ENCODE measurements around the gene SRSF10.
"Not testable (repeated sequence)": the region's sequence is repeated elsewhere in the genome, so short reads cannot be mapped to it uniquely, and the experiment has no call there.

SRSF10 gene

DNA sequence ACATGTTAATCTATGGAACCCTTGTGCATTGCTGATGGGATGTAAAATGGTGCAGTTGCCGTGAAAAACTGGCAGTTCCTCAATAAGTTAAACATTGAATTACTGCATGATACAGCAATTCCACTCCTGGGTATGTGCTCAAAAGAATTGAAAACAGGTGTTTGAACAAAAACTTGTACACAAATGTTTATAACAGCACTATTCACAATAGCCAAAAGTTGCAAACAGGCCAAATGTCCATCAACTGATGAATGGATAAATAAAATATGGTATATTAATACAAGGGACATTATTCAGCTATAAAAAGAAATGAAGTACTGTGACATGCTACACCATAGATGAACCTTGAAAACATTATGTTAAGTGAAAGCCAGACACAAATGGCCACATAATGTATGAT lies 17.7 kb upstream of the SRSF10 start:
- DNase-seq (ENCODE audit: low read depth in 2 of 2): no peak

DNA sequence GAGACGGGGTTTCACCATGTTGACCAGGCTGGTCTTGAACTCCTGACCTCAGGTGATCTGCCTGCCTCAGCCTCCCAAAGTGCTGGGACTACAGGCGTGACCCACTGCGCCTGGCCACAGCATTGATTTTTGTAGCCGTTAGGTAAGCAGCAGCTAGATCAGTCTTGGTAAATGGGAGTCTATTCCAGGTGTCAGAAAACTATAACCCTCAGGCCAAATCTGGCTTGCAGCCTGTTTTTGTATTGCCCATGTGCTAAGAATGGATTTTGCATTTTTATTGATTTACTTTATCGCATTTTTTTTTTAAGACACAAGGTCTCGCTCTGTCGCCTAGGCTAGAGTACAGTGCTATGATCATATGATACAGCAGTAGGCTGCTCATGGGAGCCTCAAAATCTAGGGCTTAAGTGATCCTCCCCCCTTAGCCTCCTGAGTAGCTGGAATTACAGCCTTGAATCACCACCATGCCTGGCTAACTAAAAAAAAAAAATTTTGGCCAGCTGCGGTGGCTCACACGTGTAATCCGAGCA lies 16.6 kb upstream of the SRSF10 start:
- DNase-seq (ENCODE audit: low read depth in 2 of 2): no peak

DNA sequence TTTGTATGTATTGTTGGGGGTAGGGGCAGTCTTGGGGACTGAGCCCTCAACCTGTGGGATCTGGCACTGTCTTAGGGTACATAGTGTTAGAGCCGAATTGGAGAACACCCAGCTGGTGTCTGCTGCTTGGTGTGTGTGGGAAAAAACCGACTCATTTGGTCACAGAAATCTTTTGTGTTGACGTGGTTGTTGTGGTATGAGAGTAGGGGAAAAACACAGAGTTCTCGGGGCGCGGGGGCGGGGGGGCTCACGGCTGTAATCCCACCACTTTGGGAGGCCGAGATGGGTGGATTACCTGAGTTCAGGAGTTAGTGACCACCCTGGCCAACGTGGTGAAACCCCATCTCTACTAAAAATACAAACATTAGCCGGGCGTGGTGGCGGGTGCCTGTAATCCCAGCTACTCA lies 15.3 kb upstream of the SRSF10 start:
- DNase-seq (ENCODE audit: low read depth in 2 of 2): no peak

DNA sequence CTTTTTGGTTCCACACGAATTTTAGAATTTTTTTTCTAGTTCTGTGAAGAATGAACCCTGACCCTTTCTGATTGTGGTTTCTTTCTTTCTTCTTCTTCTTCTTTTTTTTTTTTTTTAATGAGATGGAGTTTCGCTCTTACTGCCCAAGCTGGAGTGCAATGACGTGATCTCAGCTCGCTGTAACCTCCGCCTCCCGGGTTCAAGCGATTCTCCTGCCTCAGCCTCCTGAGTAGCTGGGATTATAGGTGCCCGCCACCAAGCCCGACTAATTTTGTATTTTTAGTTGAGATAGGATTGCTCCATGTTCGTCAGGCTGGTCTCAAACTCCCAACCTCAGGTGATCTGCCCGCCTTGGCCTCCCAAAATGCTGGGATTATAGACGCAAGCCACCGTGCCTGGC lies 11.9 kb upstream of the SRSF10 start:
- DNase-seq (ENCODE audit: low read depth in 2 of 2): not testable (repeated sequence)

DNA sequence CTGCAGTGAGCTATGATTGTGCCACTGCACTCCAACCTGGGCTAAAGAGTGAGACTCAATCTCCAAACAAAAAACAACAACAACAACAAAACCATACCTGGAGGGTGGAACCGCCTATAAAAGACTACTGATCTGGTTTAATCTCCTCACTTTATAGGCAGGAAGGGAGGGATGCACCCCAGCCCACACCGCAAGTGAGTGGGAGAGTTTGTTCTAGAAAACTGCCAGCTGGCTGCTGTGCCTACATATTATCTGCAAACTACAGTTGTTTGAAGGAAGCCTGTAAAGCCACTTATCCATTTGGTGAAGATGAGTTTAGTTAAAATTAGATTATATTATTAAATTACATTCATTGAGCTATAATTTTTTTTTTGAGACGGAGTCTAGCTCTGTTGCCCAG lies 9.1 kb upstream of the SRSF10 start:
- DNase-seq (ENCODE audit: low read depth in 2 of 2): no peak

DNA sequence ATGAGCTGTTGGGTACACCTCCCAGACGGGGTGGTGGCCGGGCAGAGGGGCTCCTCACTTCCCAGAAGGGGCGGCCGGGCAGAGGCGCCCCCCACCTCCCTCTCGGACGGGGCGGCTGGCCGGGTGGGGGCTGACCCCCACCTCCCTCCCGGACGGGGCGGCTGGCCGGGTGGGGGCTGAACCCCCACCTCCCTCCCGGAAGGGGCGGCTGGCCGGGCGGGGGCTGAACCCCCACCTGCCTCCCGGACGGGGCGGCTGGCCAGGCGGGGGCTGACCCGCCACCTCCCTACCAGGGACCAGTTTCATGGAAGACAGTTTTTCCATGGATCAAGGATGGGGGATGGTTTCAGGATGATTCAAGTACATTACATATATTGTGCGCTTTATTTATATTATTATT lies 6.9 kb upstream of the SRSF10 start:
- not testable (repeated sequence) for DNase-seq (ENCODE audit: low read depth in 2 of 2)

DNA sequence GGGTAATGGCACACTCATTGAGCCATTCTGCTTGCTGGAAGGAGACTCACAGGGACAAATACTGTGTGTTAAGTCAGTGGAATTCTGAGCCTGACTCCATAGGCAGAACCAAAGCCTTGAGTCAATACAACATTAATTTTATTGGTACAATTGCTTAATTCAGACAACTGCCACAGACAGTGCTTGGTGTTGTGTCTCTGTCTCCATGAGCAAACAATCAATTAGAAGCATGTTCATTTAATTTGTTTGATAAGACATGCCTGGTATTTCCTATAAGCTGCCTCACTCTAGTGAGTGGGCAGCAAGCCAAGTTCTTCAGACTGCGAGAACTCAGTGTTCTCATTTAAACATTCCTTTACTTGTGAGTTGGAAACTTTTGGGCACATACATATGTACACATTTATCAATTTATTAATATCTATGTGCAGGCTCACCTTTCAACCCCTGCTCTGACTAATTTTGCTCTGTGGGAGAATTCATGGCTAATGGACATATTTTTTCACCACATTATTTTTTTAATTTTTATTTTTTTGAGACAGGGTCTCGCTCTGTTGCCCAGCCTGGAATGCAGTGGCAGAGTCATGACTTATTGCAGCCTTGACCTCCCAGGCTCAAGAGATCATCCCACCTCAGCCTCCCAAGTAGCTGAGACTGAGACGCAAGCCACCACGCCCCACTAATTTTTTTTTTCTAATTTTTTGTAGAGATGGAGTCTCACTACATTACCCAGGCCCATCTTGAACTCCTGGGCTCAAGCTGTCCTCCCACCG lies 4.5 kb upstream of the SRSF10 start:
- DNase-seq (ENCODE audit: low read depth in 2 of 2): no peak

DNA sequence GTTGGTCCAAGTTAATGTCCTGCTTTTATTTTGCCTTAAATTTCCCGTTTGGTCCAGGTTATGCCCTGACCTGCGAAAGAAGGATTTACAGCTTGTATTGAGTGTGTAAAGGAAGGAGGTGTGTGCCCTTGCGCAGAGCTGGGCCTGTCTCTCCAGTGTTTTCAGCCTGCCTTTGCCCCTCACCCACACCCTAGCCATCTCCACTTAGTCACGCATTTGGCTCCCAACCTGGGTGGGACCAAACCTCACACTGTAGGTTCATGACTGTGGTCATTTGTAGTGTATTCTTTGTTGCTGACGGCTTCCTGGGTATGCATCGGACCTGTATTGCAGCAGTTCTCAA lies 572 bp upstream of the SRSF10 start:
- peak; percentile 18 to 29 for DNase-seq (ENCODE audit: low read depth in 2 of 2)

DNA sequence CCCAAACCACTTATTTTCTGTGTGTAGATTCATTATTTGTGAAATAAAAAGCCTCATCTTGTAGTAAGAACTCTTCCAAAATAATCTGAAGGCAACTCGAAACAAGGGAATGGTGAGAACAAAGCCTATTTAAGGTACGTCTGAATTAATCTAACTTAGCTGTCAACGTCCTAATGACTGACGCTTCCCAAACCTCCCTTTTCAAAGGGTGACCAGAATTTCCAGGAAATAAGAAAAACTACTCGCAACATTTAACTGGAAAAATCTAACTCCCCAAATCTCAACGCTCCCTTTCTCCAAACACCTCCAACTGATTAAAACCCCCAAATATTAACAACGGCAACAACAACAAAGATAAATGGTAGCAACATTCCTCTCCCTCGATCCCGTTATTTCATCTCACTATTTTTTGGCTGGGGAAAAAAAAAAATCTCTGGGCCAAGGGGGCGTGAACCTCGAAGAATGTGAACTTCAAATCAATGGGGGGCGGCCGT lies 693 bp downstream of the SRSF10 start:
- DNase-seq (ENCODE audit: low read depth in 2 of 2): no peak

DNA sequence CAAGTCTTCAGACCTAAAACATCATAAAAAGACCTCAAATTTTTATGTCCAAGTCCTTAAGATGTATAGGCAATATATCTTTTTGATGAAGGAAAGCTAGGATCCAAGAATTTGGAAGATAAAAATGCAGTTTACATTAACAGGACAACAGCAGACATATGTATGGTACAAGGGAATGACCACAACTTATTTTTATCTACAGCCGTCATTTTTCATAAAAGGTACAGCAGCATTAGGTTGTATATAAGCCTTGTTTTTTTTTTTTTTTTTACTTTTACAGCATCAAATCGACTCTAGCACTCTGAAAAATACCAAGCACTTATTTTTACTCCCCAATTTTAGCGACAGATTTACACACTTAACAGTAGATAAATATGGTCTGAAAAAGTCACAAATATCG lies 1.3 kb downstream of the SRSF10 start:
- no peak for DNase-seq (ENCODE audit: low read depth in 2 of 2)

DNA sequence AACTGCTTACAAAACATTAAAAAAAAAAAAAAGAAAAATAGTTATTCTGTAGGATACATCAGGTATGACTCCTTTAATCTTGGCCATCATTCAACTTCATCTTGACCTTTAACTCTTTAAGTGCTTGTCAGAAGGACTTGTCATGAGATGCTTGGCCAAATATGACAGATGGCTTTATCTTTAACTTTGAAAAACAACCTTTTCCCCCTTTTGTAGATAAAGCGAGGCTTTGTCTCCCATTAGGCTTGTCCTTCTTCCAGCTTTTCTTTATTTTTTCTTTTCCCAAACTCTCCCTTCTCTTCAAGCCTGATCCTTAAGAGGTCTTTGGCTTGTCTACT lies 2.3 kb downstream of the SRSF10 start:
- no peak for DNase-seq (ENCODE audit: low read depth in 2 of 2)

DNA sequence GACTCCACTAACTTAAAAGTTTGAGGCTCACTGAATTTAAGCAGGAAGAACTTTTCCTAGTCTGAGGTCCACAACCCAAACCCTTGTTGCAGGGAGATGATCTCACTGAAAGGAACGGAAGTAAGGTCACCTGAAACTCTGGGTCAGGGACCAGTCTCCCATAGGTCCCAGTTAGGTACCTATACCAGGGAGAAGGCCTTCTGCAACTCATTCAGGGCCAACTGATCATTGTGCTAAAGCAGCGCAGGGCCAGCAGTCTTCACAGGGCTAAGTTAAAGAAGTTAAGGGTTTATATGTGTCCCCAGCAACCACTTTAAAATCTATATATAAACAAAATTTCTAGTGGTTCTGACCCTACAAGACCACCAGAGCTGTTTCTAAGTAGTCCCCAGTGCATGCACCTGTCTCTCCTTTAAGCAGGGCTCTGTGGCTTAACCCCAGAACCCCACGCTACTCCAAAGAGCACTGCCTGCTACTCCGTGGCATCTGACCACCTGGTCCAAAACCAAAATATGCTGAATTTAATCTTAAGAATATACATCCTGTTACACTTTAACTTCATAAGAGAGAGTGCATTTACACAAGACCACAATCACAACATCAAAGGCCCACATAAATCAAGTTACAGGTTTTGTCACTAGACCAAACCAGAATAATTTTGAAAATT lies 2.8 kb downstream of the SRSF10 start:
- no peak for DNase-seq (ENCODE audit: low read depth in 2 of 2)

DNA sequence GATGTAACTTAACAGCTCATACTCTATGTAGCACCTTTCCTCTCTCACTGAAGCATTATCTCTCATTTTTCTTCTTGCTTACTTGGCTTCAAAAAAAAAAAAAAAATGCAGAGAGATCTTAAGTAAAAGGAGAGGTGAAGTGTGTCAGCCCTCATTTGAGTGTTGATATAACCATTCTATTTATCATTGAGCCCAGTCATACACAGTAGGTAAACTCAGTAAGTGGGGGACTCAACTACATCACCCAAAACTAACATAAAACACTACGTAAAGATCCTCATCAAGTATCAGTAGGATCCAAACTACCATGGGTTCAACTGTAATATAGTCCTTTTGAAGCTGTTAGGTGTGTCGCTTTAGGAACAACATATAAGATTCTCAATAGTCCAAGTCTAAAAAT lies 12.3 kb downstream of the SRSF10 start:
- no peak for DNase-seq (ENCODE audit: low read depth in 2 of 2)

DNA sequence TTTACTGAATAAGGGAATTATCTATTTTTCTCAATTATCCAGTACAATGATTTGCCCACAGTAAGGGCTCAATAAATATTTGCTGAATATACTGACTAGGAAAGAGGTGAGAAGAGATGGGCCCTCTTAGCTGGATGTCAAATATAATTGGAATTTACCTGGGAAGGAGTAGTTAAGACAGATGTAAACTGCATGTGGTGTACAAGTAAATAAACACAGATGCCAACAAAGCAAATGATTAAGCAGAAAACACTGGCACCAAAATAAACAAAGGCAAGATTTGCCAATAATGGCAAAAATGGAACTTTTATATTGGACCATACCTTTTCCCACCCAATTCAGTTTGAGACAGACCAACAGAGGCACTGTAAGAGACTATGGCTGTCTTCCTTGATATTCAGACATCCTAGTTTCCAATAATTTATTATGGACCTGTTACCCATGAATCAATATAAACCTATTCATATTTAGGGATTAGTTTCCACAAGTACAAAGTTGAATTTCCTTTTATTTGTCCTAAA lies 13.1 kb downstream of the SRSF10 start:
- DNase-seq (ENCODE audit: low read depth in 2 of 2): no peak

DNA sequence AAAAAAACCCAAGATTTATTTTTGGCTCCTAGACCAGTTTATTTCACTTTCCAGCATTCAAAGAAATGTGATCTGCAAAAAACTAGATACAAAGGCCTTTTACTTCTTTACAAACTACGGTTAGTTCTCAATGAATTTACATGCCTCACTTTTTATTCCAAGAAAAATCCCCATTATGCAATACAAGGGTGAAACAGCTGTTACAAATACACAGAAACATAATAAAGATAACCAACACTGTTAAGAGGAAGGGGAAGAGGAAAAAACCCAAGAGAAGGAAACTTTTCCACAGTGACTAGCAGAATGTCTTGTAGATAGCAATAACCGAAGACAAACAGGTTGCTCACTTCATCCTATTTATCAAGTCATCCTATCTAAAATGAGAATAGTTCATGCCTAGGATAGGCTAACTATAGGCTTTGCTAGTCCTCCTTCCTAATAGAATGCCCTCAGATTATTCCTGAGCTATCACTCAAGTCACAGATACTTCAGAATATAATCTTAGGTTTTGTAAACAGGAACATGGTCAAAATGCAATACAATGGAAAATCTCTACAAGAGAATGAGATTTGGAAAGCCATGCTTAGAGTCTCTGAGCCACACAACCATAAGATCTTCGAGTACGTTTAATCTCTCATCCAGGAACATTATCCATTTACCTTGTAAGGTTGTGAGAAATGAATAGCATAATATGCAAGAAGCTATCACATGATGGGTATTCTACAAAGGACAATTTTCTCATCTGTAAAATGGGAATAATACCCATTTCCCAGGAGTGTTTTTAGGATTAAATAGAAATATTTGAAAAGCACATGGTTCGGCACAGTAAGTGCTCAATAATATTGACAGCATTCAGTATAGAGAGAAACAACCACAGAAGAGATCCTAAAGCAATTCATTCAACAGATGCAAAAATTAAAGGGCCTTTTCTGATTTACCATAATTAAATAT lies 15.1 kb downstream of the SRSF10 start:
- DNase-seq (ENCODE audit: low read depth in 2 of 2): no peak

DNA sequence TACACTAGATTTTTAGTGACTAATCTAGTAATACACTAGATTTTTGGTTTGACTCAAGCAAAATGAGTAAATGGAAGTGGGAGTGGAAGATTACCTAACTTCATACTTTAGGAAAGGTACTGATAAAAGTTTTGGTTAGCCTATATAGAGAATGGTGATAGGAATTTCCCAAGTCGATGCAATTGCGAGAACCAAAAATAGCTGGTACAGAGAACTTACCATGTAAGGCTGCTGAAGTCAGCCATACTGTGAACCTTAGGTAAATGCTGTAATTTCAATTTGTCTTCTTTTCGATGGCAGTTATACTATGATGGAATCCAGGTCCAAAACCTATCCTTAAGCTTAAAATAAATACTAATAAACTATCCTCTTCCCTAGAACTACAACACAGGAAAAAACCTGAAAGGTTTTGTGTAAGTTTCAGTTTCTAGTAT lies 15.9 kb downstream of the SRSF10 start:
- DNase-seq (ENCODE audit: low read depth in 2 of 2): no peak

DNA sequence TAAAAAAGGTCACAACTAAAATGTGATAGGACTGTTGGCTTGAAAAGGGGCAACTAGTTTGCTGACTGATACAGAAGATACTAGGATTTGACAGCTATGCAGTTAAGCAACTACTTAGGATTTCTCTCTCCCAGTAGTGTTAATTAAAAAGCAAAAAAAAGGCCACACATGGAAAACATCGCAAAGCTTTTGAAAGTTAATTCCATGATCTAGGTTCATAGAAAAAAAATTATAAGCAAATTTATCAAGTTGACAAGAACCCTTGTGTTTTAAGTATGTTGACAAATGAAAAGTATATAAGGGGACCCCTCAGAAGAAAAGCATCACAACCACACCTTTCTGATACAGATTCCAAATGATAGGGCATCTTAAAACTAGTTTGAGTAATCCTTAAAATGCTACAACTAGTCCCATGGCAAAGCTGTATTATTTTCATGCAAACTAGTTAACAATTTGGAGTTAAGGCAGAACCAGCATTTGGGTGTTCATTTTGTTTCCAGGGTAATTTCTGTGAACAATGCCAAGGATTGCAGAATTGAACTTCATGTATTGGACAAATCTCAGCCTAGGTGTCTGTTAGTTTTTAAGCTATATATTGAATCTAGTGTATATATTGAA lies 16.4 kb downstream of the SRSF10 start:
- DNase-seq (ENCODE audit: low read depth in 2 of 2): no peak

DNA sequence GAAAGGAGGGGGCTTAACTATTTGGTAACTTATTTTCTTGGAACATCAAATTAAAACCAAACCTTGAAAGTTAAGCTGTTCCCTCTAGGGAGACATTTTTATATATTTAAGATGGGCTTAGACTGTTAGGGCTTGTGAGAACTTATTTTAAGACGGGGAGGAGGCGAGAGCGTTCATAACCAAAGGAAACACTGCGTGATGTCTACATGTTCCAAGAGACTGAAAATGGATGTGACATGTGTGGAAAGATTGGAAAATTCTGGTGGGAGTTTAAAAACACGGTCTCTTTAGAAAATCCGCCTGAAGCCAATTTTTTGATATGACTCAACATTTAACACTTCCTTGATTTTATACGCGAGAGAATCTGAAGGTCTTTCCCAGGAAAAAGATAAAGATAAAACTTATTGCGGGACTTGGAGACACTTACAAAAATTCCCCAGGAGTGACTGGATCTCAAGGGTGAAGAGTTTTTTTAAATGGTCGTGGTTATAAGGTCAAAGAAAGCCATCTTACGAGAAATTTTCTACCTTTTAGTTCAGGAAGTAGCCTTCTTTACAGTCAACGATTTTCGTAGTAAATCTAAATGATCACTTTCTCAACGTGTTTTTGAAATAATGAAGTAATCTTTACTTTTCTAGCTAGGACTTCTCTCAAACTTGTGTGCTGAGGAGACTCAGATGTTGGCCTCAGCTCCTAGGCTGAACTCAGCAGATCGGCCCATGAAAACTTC lies 19.7 kb downstream of the SRSF10 start:
- DNase-seq (ENCODE audit: low read depth in 2 of 2): no peak

DNA sequence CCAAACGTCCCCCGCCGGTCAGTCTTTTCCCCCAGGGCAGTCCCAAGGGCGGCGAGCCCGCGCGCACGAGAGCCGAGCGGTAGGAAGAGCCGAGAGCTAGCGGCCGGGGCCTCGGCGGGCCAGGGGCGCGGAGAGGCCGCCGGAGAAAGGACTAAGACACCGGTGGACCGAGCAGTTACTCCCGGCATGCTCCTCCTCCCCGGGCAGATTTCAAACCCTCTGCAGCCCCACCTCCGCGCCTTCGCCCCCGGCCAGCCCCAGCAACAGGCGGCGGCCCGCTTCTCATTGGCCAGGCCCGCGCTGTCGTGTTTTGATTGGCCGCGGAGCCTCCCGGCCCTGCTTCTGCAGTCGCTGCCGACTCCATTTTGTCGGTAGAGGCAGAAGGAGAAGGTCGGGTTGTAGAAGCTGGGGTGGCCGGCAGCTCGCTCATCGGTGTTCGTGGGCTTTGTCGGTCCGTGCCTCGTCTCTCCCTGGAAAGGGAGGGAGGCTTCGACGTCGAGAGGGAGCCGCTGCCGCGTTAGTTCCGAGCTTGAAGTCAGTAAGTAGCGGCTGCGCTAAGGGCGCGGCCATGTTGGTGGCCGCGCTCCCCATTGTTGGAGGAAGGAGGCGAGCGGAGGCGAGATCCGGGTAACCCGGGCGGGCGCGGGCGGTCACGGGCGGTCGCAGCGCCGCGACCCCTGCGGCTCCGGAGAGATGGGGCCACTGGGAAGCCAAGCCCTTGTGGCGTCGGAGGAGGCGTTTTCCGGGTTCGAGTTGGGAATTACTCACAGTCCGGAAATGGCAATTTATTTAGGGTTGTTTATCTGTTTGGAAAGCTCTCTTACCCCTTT lies 20.5 kb downstream of the SRSF10 start, which contains the start of gene PNRC2:
TSS of gene PNRC2 (plus strand) at position 368 of the 830 bp plus-strand sequence. CDS start 1,630 bp downstream, outside the sequence.
- DNase-seq (ENCODE audit: low read depth in 2 of 2): peak; percentile 91 to 93

All from stimulated activated CD4-positive, alpha-beta T cell treated with anti-CD3 and anti-CD28 coated beads, Interleukin-1b, Interleukin-23, amount 100 ng/mL, for 4 hours (primary cell).